ENCODE data around the gene TREML4.
A peak's percentile ranks its signal among the peaks of the same experiment; 100 is the strongest.

Gene TREML4

GRCh38 chr6:41269166-41269565 is 41.0 kb downstream of the TREML4 start:
- no peak for TF ChIP-seq GABPA (IDR thresholded peaks at IDR 0.05; ENCODE audit: low read depth)
- no peak for TF ChIP-seq POLR2AphosphoS5 (IDR thresholded peaks at IDR 0.05; ENCODE audit: low read depth)
- peak; percentile 13; the same call in 1 of the 2 replicates for TF ChIP-seq SPI1 (IDR thresholded peaks at IDR 0.05; ENCODE audit: borderline replicate concordance, low read depth)
- no peak for TF ChIP-seq REST (IDR thresholded peaks at IDR 0.05; ENCODE audit: insufficient replicate concordance, low read depth)
- no peak for TF ChIP-seq CTCF (IDR thresholded peaks at IDR 0.05; ENCODE audit: insufficient read depth, low read length)
- H3K27me3 ChIP-seq (ENCODE audit: insufficient read depth, poor library complexity, severe bottlenecking) = no peaks in the 10 kb centered on the region
- no peak overlapping the region for H3K4me3 ChIP-seq (replicated peaks; ENCODE audit: insufficient read depth, low read length)
- H3K27ac ChIP-seq (replicated peaks) = peak overlapping the region; percentile 41
- DNase-seq (ENCODE audit: low read depth in 1 of 2, low spot score in 1 of 2) = peak; percentile 37 to 39

GRCh38 chr6:41269716-41270115 is 41.6 kb downstream of the TREML4 start:
- Histone ChIP-seq H3K27me3 (ENCODE audit: insufficient read depth, poor library complexity, severe bottlenecking) (no peaks in the 10 kb centered on the region), H3K27ac (replicated peaks) (peak overlapping the region; percentile 41), H3K4me3 (replicated peaks; ENCODE audit: insufficient read depth, low read length) (no peak overlapping the region)
- TF ChIP-seq POLR2AphosphoS5 (IDR thresholded peaks at IDR 0.05; ENCODE audit: low read depth) (no peak), GABPA (IDR thresholded peaks at IDR 0.05; ENCODE audit: low read depth) (no peak), REST (IDR thresholded peaks at IDR 0.05; ENCODE audit: insufficient replicate concordance, low read depth) (no peak), SPI1 (IDR thresholded peaks at IDR 0.05; ENCODE audit: borderline replicate concordance, low read depth) (no peak), CTCF (IDR thresholded peaks at IDR 0.05; ENCODE audit: insufficient read depth, low read length) (no peak)
- no peak for DNase-seq (ENCODE audit: low read depth in 1 of 2, low spot score in 1 of 2)

- no peaks in the 10 kb centered on the region for H3K27me3 ChIP-seq (ENCODE audit: insufficient read depth, poor library complexity, severe bottlenecking)
- H3K4me3 ChIP-seq (replicated peaks; ENCODE audit: insufficient read depth, low read length) = no peak overlapping the region
- DNase-seq (ENCODE audit: low read depth in 1 of 2, low spot score in 1 of 2) = peak; percentile 98 to 99
- H3K27ac ChIP-seq (replicated peaks) = peak overlapping the region; percentile 81
- TF ChIP-seq CTCF (IDR thresholded peaks at IDR 0.05; ENCODE audit: insufficient read depth, low read length) (no peak), GABPA (IDR thresholded peaks at IDR 0.05; ENCODE audit: low read depth) (peak; percentile 87), POLR2AphosphoS5 (IDR thresholded peaks at IDR 0.05; ENCODE audit: low read depth) (peak; percentile 98), SPI1 (IDR thresholded peaks at IDR 0.05; ENCODE audit: borderline replicate concordance, low read depth) (peak; percentile 62; the same call in 1 of the 2 replicates), REST (IDR thresholded peaks at IDR 0.05; ENCODE audit: insufficient replicate concordance, low read depth) (no peak)
Measured at GRCh38 chr6:41271901-41272395, 43.8 kb downstream of the TREML4 start.

Data from HL-60 (cell line).